H1 (cell line): ENCODE data around the gene TMEM35A. TPM values are rescaled to one million over a fixed set of nuclear protein-coding genes. Genes with fewer than 3 reads are reported as not detected.

Experiments
- BRCA1 ChIP-seq: IDR thresholded peaks from 2 replicates; pipeline ENCODE4 v1.6.1; 2012; ENCODE audit warnings: low read depth, low read length, improper control_type of control experiment
- EZH2 ChIP-seq: fragments of 200-600 bp; sonication (generic); IDR thresholded peaks from 2 replicates; pipeline ENCODE4 v1.7.1; 2012; ENCODE audit warnings: low read depth, mild to moderate bottlenecking, moderate library complexity, low read length, inconsistent platforms; ENCODE audit not compliant: severe bottlenecking
- JUND ChIP-seq: IDR thresholded peaks from 2 replicates; pipeline ENCODE4 v1.6.1; 2011; ENCODE audit warnings: mild to moderate bottlenecking, improper control_type of control experiment, low read length
- KDM1A ChIP-seq: fragments of 200-600, 300-600 bp; sonication (generic); IDR thresholded peaks from 2 replicates; pipeline ENCODE4 v1.7.1; 2016; ENCODE audit warnings: mild to moderate bottlenecking, low read length, borderline replicate concordance
- POLR2A ChIP-seq, 2 experiments: IDR thresholded peaks; 1 replicate in 1 of 2; 2 replicates in 1 of 2; pipeline ENCODE4 v1.6.1; 2011; ENCODE audit warnings: low read depth in 2 of 2, low read length in 2 of 2, mild to moderate bottlenecking in 2 of 2; ENCODE audit errors: control extremely low read depth in 1 of 2
- SIN3A ChIP-seq, 2 experiments: IDR thresholded peaks in 1 of 2; conservative IDR thresholded peaks in 1 of 2; 2 replicates each; pipeline ENCODE4 v1.6.1; 2011 to 2012; ENCODE audit warnings: low read length in 2 of 2, improper control_type of control experiment in 1 of 2, low read depth in 1 of 2, mild to moderate bottlenecking in 1 of 2
- SP1 ChIP-seq: IDR thresholded peaks from 2 replicates; pipeline ENCODE4 v1.6.1; 2011; ENCODE audit warnings: low read depth, low read length
- polyA plus RNA-seq, 7 experiments: library from polyadenylated mRNA; depleted of rRNA in 3 of 7; stranded (reverse) in 5 of 7; unstranded in 2 of 7; fragments of >200 nt in 5 of 7; fragments of 200-250 nt in 2 of 7; gene quantifications; 1 replicate in 5 of 7; 2 replicates in 1 of 7; 4 replicates in 1 of 7; pipeline versions ENCODE4 v1.2.1 to v1.2.3, GENCODE V29; 2011 to 2013; ENCODE audit warnings: missing spikeins in 2 of 7, mixed read lengths in 2 of 7
- total RNA-seq: library from RNA; stranded (reverse); fragmentation: NEBNext Ultra II Directional; extraction: Animal tissue kit (Norgen Biotek cat#: 25700); gene quantifications from 2 replicates; pipeline ENCODE4 v1.2.1, GENCODE V29; 2021
- TF ChIP-seq, protein P1 (sequence below): IDR thresholded peaks from 2 replicates; pipeline ENCODE4 v1.6.1; 2011; ENCODE audit warnings: low read depth, mild to moderate bottlenecking, low read length; ENCODE audit not compliant: insufficient read depth
- TF ChIP-seq, protein P2 (sequence below): fragments of 300-600 bp; sonication (generic); IDR thresholded peaks from 2 replicates; pipeline ENCODE4 v1.7.1; 2012; ENCODE audit warnings: low read length, moderate library complexity, mild to moderate bottlenecking, inconsistent platforms; ENCODE audit not compliant: insufficient replicate concordance

The TMEM35A gene
- total and polyA plus RNA-seq, 2 of the 8 experiments (the other 6 are each of a cell fraction or from before 2014, with no cell fraction given): 5.5 to 5.8 TPM

DNA sequence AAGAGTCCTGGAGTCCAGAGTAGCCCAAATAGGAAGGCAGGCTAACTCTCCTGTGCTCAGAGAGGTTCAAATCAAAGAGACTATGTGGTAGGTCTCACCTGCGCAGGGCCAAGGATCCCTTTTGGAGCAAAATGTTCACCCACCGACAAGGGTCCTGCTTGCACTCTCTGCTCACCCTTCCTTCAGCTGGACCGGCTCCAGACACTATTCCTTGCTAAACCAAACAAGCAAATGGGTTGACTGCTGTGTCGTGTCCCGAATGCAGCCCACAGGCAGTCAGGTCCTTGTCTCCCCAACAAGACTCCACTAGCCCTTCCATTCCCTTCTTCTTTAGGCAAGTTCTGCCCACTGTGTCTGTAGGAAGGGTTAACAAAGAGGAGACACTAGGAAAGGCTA is 27.5 kb upstream of the TMEM35A start (continued):
- TF ChIP-seq JUND (no peak), KDM1A (no peak), SIN3A (conservative IDR thresholded peaks at IDR 0.05 in 1 of 2, IDR thresholded peaks at IDR 0.05 in 1 of 2; ENCODE audit: low read depth in 1 of 2, low read length in 2 of 2) (no peak), EZH2 (no peak), SP1 (no peak), BRCA1 (no peak), POLR2A (IDR thresholded peaks at IDR 0.05; ENCODE audit: control extremely low read depth in 1 of 2, low read depth in 2 of 2, low read length in 2 of 2) (no peak)
- TF ChIP-seq, protein P1, sequence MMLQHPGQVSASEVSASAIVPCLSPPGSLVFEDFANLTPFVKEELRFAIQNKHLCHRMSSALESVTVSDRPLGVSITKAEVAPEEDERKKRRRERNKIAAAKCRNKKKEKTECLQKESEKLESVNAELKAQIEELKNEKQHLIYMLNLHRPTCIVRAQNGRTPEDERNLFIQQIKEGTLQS: no peak
- TF ChIP-seq, protein P2, sequence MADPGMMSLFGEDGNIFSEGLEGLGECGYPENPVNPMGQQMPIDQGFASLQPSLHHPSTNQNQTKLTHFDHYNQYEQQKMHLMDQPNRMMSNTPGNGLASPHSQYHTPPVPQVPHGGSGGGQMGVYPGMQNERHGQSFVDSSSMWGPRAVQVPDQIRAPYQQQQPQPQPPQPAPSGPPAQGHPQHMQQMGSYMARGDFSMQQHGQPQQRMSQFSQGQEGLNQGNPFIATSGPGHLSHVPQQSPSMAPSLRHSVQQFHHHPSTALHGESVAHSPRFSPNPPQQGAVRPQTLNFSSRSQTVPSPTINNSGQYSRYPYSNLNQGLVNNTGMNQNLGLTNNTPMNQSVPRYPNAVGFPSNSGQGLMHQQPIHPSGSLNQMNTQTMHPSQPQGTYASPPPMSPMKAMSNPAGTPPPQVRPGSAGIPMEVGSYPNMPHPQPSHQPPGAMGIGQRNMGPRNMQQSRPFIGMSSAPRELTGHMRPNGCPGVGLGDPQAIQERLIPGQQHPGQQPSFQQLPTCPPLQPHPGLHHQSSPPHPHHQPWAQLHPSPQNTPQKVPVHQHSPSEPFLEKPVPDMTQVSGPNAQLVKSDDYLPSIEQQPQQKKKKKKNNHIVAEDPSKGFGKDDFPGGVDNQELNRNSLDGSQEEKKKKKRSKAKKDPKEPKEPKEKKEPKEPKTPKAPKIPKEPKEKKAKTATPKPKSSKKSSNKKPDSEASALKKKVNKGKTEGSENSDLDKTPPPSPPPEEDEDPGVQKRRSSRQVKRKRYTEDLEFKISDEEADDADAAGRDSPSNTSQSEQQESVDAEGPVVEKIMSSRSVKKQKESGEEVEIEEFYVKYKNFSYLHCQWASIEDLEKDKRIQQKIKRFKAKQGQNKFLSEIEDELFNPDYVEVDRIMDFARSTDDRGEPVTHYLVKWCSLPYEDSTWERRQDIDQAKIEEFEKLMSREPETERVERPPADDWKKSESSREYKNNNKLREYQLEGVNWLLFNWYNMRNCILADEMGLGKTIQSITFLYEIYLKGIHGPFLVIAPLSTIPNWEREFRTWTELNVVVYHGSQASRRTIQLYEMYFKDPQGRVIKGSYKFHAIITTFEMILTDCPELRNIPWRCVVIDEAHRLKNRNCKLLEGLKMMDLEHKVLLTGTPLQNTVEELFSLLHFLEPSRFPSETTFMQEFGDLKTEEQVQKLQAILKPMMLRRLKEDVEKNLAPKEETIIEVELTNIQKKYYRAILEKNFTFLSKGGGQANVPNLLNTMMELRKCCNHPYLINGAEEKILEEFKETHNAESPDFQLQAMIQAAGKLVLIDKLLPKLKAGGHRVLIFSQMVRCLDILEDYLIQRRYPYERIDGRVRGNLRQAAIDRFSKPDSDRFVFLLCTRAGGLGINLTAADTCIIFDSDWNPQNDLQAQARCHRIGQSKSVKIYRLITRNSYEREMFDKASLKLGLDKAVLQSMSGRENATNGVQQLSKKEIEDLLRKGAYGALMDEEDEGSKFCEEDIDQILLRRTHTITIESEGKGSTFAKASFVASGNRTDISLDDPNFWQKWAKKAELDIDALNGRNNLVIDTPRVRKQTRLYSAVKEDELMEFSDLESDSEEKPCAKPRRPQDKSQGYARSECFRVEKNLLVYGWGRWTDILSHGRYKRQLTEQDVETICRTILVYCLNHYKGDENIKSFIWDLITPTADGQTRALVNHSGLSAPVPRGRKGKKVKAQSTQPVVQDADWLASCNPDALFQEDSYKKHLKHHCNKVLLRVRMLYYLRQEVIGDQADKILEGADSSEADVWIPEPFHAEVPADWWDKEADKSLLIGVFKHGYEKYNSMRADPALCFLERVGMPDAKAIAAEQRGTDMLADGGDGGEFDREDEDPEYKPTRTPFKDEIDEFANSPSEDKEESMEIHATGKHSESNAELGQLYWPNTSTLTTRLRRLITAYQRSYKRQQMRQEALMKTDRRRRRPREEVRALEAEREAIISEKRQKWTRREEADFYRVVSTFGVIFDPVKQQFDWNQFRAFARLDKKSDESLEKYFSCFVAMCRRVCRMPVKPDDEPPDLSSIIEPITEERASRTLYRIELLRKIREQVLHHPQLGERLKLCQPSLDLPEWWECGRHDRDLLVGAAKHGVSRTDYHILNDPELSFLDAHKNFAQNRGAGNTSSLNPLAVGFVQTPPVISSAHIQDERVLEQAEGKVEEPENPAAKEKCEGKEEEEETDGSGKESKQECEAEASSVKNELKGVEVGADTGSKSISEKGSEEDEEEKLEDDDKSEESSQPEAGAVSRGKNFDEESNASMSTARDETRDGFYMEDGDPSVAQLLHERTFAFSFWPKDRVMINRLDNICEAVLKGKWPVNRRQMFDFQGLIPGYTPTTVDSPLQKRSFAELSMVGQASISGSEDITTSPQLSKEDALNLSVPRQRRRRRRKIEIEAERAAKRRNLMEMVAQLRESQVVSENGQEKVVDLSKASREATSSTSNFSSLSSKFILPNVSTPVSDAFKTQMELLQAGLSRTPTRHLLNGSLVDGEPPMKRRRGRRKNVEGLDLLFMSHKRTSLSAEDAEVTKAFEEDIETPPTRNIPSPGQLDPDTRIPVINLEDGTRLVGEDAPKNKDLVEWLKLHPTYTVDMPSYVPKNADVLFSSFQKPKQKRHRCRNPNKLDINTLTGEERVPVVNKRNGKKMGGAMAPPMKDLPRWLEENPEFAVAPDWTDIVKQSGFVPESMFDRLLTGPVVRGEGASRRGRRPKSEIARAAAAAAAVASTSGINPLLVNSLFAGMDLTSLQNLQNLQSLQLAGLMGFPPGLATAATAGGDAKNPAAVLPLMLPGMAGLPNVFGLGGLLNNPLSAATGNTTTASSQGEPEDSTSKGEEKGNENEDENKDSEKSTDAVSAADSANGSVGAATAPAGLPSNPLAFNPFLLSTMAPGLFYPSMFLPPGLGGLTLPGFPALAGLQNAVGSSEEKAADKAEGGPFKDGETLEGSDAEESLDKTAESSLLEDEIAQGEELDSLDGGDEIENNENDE: no peak
- TF ChIP-seq, all 59 proteins: peak for 0
